Measurements from ENCODE around the gene TEX29.

Gene TEX29

GRCh38 chr13:111325146-111325890 is 4.9 kb downstream of the TEX29 start:
- DNase-seq (ENCODE audit: insufficient read length, low spot score) (no peak), FAIRE-seq (no peak)
- TF ChIP-seq, protein P1, sequence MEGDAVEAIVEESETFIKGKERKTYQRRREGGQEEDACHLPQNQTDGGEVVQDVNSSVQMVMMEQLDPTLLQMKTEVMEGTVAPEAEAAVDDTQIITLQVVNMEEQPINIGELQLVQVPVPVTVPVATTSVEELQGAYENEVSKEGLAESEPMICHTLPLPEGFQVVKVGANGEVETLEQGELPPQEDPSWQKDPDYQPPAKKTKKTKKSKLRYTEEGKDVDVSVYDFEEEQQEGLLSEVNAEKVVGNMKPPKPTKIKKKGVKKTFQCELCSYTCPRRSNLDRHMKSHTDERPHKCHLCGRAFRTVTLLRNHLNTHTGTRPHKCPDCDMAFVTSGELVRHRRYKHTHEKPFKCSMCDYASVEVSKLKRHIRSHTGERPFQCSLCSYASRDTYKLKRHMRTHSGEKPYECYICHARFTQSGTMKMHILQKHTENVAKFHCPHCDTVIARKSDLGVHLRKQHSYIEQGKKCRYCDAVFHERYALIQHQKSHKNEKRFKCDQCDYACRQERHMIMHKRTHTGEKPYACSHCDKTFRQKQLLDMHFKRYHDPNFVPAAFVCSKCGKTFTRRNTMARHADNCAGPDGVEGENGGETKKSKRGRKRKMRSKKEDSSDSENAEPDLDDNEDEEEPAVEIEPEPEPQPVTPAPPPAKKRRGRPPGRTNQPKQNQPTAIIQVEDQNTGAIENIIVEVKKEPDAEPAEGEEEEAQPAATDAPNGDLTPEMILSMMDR (IDR thresholded peaks at IDR 0.05; ENCODE audit: insufficient read depth, missing control alignments), result no peak

- DNase-seq (ENCODE audit: insufficient read length, low spot score), result no peak
- FAIRE-seq, result no peak
- TF ChIP-seq, protein P1 (IDR thresholded peaks at IDR 0.05; ENCODE audit: insufficient read depth, missing control alignments), result no peak
These were observed 5.6 kb downstream of the TEX29 start for GRCh38 chr13:111325941-111326620.

DNA sequence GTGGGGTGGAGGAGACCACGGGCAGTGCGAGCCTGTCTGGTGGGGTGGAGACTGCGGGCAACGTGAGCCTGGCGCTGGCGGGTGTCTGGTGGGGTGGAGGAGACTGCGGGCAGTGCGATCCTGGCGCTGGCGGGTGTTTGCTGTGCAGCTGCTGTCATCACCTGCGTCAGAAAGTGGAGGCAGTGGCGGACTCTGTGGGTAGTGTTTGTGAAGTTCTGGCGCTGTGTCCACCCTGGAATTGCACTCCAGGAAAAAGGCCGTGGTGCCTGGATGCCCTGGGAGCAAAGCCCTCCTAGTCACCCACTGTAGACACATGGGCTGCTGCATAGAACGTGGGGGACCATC is 6.2 kb downstream of the TEX29 start:
- TF ChIP-seq, protein P1 (IDR thresholded peaks at IDR 0.05; ENCODE audit: insufficient read depth, missing control alignments), result no peak
- FAIRE-seq, result no peak
- DNase-seq (ENCODE audit: insufficient read length, low spot score), result no peak

- no peak for DNase-seq (ENCODE audit: insufficient read length, low spot score)
- TF ChIP-seq, protein P1 (IDR thresholded peaks at IDR 0.05; ENCODE audit: insufficient read depth, missing control alignments), result no peak
- no peak for FAIRE-seq
These were observed 6.7 kb downstream of the TEX29 start for GRCh38 chr13:111326981-111327642.

GRCh38 chr13:111327730-111328573 is 7.5 kb downstream of the TEX29 start:
- FAIRE-seq (no peak), DNase-seq (ENCODE audit: insufficient read length, low spot score) (no peak)
- TF ChIP-seq, protein P1 (IDR thresholded peaks at IDR 0.05; ENCODE audit: insufficient read depth, missing control alignments), result no peak

- TF ChIP-seq, protein P1 (IDR thresholded peaks at IDR 0.05; ENCODE audit: insufficient read depth, missing control alignments), result no peak
- DNase-seq (ENCODE audit: insufficient read length, low spot score) (no peak), FAIRE-seq (no peak)
These were observed 8.3 kb downstream of the TEX29 start for GRCh38 chr13:111328574-111329410.
